Hypothalamus (tissue), 51 donors: ENCODE results near the gene SAMHD1.
"Not testable (repeated sequence)": the region's sequence is repeated elsewhere in the genome, so short reads cannot be mapped to it uniquely, and the experiment has no call there.

Experiments used
- DNase-seq, 51 donors: peaks; one replicate each; lab custom pipeline; 2025; lab: John Stamatoyannopoulos, UW

Gene SAMHD1

GRCh38 chr20:36917943-36918342 lies 33.6 kb downstream of the SAMHD1 start:
- no peak for DNase-seq

- DNase-seq: no peak
Measured at GRCh38 chr20:36917240-36917639, 34.3 kb downstream of the SAMHD1 start.

GRCh38 chr20:36916199-36916598 lies 35.3 kb downstream of the SAMHD1 start:
- no peak for DNase-seq

GRCh38 chr20:36908603-36909002 lies 42.9 kb downstream of the SAMHD1 start:
- DNase-seq: no peak

GRCh38 chr20:36906086-36906485 lies 45.4 kb downstream of the SAMHD1 start:
- DNase-seq: not testable (repeated sequence)

GRCh38 chr20:36905566-36905965 lies 45.9 kb downstream of the SAMHD1 start:
- DNase-seq: not testable (repeated sequence)

GRCh38 chr20:36904690-36905089 lies 46.8 kb downstream of the SAMHD1 start:
- DNase-seq: no peak

- DNase-seq: no peak
Measured at GRCh38 chr20:36895036-36895435, 56.5 kb downstream of the SAMHD1 start.

- no peak for DNase-seq
Measured at GRCh38 chr20:36893801-36894200, 57.7 kb downstream of the SAMHD1 start.

- no peak for DNase-seq
Measured at GRCh38 chr20:36891211-36891610, 60.3 kb downstream of the SAMHD1 start.

- no peak for DNase-seq
Measured at GRCh38 chr20:36890586-36890985, 60.9 kb downstream of the SAMHD1 start.

- DNase-seq: no peak
Measured at GRCh38 chr20:36888880-36889516, 62.5 kb downstream of the SAMHD1 start.

GRCh38 chr20:36887752-36888090 lies 63.8 kb downstream of the SAMHD1 start:
- DNase-seq: no peak

GRCh38 chr20:36886859-36887751 lies 64.4 kb downstream of the SAMHD1 start:
- peak in 47 of 51 donors; percentile 11 to 85 (median 65) for DNase-seq

GRCh38 chr20:36885356-36885755 lies 66.2 kb downstream of the SAMHD1 start:
- no peak for DNase-seq

- no peak for DNase-seq
Measured at GRCh38 chr20:36883977-36884535, 67.5 kb downstream of the SAMHD1 start.

- no peak for DNase-seq
Measured at GRCh38 chr20:36881888-36882287, 69.6 kb downstream of the SAMHD1 start.

GRCh38 chr20:36881331-36881730 lies 70.2 kb downstream of the SAMHD1 start:
- no peak for DNase-seq

GRCh38 chr20:36880741-36881250 lies 70.7 kb downstream of the SAMHD1 start:
- DNase-seq: no peak

- DNase-seq: no peak
Measured at GRCh38 chr20:36878941-36879340, 72.6 kb downstream of the SAMHD1 start.

GRCh38 chr20:36876473-36876833 lies 75.1 kb downstream of the SAMHD1 start:
- DNase-seq: no peak
